Measurements from ENCODE around the gene ARHGAP1.
A peak's percentile ranks its signal among the peaks of the same experiment; 100 is the strongest.

Gene ARHGAP1

DNA sequence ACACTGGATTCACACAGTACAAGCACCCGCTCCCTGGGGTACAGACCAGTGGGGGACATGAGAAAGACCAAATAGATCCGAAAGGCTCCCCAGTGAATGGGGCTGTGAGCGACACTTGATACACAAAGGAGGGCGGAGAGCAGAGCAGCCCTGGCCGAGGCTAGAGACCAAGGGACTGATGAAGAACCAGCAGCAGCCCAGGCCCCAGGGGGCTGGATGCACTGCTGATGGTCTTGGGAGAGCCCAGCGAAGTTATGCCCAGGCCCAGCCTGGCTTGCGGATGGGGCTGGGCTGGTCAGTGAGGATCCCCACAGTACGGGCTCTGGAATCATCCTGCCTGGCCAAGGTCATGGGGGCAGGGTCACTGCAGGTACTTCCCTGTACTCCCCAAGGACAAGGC is 23.2 kb downstream of the ARHGAP1 start:
- TF ChIP-seq, protein P1, sequence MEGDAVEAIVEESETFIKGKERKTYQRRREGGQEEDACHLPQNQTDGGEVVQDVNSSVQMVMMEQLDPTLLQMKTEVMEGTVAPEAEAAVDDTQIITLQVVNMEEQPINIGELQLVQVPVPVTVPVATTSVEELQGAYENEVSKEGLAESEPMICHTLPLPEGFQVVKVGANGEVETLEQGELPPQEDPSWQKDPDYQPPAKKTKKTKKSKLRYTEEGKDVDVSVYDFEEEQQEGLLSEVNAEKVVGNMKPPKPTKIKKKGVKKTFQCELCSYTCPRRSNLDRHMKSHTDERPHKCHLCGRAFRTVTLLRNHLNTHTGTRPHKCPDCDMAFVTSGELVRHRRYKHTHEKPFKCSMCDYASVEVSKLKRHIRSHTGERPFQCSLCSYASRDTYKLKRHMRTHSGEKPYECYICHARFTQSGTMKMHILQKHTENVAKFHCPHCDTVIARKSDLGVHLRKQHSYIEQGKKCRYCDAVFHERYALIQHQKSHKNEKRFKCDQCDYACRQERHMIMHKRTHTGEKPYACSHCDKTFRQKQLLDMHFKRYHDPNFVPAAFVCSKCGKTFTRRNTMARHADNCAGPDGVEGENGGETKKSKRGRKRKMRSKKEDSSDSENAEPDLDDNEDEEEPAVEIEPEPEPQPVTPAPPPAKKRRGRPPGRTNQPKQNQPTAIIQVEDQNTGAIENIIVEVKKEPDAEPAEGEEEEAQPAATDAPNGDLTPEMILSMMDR (IDR thresholded peaks at IDR 0.05): no peak
- intact Hi-C loops (cut with DNase I; ENCODE audit: low total_unique reads): no loop called here
- Histone ChIP-seq H3K36me3 (peaks cover 57 to 79% (median 73%) of the 10 kb centered on the region in 3 donors), H3K27ac (peak overlapping the region; percentile 20 to 81), H3K4me1 (peaks cover 0 to 26% (median 19%) of the 10 kb centered on the region in 4 donors), H3K9me3 (no peaks in the 10 kb centered on the region), H3K4me3 (no peak overlapping the region), H3K27me3 (no peaks in the 10 kb centered on the region)
- DNase-seq: no peak

DNA sequence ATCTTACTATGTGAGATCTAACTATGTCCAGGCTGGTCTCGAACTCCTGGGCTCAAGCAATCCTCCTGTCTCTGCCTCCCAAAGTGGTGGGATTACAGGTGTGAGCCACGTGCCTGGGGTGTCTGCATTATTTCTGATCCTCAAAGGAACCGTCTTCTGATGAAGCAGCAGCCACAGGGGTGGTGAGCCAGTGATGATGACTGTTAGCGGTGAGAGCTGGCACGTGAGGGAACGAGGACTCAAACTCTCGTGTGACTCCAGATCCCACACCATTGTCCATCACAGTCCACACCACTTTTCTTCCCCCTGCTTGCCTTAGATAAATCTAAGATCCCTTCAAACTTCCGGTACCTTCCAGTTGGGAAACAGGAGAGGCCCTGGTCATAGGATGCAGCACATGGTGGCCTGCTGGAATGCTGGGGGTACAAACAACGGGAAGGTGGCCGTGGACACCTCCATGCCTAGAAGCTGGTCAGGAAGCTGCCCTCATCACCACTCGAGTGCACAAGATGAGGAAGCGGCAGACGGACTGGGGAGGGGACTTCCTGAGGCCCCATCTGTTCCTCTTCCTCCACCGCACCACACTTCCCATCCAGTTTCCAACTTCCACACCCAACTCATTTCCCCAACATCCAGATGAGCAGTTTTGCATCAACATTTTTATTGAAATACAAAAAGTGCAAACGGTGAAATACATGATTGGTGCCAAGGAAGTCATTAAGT is 23.8 kb downstream of the ARHGAP1 start:
- TF ChIP-seq, protein P1 (IDR thresholded peaks at IDR 0.05): no peak
- H3K27ac ChIP-seq: peak overlapping the region; percentile 73 to 81
- no peak for DNase-seq
- peaks cover 0 to 26% (median 19%) of the 10 kb centered on the region in 4 donors for H3K4me1 ChIP-seq
- H3K9me3 ChIP-seq: no peaks in the 10 kb centered on the region
- intact Hi-C loops (cut with DNase I; ENCODE audit: low total_unique reads): no loop called here
- no peak overlapping the region for H3K4me3 ChIP-seq
- H3K36me3 ChIP-seq: peaks cover 56 to 79% (median 73%) of the 10 kb centered on the region in 3 donors
- no peaks in the 10 kb centered on the region for H3K27me3 ChIP-seq

DNA sequence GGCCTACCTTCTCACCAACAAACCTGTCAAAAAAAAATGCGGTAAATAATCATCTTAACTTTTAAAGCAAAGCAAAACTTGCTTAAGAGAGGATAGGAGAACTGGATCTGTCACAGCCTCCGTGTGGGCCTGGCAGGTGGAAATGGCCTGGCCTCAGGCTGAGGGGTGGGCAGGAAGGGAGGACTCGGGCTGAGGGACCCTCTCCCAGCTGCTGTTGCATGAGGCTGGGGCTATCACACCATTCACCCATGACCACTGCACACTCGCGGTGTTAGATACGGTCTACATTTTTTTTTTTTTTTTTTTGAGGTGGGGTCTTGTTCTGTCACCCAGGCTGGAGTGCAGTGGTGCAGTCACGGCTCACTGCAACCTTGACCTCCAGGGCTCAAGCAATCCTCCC is 24.5 kb downstream of the ARHGAP1 start:
- H3K9me3 ChIP-seq: no peaks in the 10 kb centered on the region
- no peak for DNase-seq
- peaks cover 56 to 79% (median 73%) of the 10 kb centered on the region in 3 donors for H3K36me3 ChIP-seq
- H3K27ac ChIP-seq: peak overlapping the region; percentile 73 to 81
- TF ChIP-seq, protein P1 (IDR thresholded peaks at IDR 0.05): no peak
- no peak overlapping the region for H3K4me3 ChIP-seq
- intact Hi-C loops (cut with DNase I; ENCODE audit: low total_unique reads): no loop called here
- H3K4me1 ChIP-seq: peaks cover 0 to 26% (median 19%) of the 10 kb centered on the region in 4 donors
- no peaks in the 10 kb centered on the region for H3K27me3 ChIP-seq

DNA sequence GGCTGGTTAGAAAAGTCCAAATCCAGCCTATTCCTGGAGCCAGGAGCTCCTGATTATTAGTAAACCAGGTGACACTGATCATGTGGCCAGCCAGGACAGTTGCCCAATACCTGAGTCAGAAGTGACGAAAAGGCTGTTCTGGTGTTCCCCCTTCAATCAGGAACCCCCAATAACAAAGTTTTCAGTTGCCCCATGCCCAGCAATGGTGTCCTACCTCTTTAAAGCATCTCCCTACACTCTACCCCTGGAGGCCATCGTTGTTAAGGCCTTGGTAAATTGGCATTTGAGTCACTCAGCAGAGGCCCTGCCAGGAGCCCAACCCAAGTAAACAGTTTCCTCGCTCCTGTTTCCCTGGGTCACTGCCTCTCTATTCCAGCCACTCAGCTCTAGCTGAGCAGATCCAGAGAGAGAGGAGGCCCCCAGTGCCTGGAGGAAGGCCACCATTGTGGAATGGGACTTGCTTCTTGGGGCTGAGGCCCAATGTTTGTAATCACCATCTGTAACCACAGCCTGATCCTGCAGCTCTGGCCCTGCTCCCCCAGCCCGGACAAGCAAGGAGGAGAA is 25.0 kb downstream of the ARHGAP1 start:
- TF ChIP-seq, protein P1 (IDR thresholded peaks at IDR 0.05): peak; percentile 30 to 46
- H3K27me3 ChIP-seq: no peaks in the 10 kb centered on the region
- peaks cover 56 to 79% (median 73%) of the 10 kb centered on the region in 3 donors for H3K36me3 ChIP-seq
- H3K4me3 ChIP-seq: no peak overlapping the region
- peaks cover 0 to 26% (median 19%) of the 10 kb centered on the region in 4 donors for H3K4me1 ChIP-seq
- intact Hi-C loops (cut with DNase I; ENCODE audit: low total_unique reads): no loop called here
- peak; percentile 84 to 86 for DNase-seq
- no peaks in the 10 kb centered on the region for H3K9me3 ChIP-seq
- H3K27ac ChIP-seq: peak overlapping the region; percentile 73 to 81

DNA sequence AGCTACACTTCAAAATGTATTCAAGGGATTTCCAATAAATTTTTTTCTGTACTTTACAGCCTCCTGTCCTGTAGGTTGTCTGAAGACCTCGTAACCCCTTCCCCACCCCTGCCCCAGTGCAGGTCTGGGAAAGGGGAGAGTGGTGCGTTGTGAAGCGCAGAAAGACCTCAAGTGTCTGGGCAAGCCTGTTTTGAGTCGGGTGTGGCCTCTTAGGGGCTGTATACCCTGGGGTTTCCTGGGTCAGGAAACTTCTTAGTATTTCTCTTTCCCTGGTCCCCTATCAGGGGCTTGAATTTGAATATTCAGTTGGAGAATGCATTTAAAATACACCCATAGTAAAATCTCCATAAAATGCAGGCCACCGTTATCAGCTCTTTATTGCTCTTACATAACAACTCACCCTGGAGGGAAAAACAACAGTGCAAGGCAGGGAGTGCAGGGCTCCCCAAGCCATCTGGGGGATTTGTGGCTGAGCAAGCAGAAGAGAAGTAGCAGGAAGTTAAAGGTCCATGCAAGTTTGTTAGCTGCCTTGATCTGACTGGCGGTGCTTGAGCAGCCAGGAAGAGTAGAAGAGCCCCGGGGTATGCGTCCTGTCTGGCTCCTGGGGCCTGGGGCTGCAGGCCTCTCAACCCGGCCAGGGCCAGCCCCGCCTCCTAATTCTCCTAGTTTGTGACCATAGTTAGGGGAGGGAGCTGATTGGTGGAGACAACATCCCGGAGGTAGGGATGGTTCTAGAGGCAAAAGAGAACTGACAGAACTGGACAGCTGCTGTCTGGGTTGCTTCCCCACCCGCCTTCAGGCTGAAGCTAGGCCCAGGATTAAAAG is 25.7 kb downstream of the ARHGAP1 start:
- peaks cover 56 to 79% (median 73%) of the 10 kb centered on the region in 3 donors for H3K36me3 ChIP-seq
- H3K4me3 ChIP-seq: no peak overlapping the region
- peak in 1 of 2 donors; percentile 38 for DNase-seq

More for the DNA sequence above, 25.7 kb downstream of the ARHGAP1 start:
- TF ChIP-seq, protein P1 (IDR thresholded peaks at IDR 0.05): no peak
- intact Hi-C loops (cut with DNase I; ENCODE audit: low total_unique reads): no loop called here
- peaks cover 0 to 26% (median 19%) of the 10 kb centered on the region in 4 donors for H3K4me1 ChIP-seq
- no peaks in the 10 kb centered on the region for H3K9me3 ChIP-seq
- H3K27me3 ChIP-seq: no peaks in the 10 kb centered on the region
- peak overlapping the region; percentile 73 to 81 for H3K27ac ChIP-seq

Data from tibial artery (tissue), 4 donors.